Measurements from ENCODE around the gene TMCC1.

DNA sequence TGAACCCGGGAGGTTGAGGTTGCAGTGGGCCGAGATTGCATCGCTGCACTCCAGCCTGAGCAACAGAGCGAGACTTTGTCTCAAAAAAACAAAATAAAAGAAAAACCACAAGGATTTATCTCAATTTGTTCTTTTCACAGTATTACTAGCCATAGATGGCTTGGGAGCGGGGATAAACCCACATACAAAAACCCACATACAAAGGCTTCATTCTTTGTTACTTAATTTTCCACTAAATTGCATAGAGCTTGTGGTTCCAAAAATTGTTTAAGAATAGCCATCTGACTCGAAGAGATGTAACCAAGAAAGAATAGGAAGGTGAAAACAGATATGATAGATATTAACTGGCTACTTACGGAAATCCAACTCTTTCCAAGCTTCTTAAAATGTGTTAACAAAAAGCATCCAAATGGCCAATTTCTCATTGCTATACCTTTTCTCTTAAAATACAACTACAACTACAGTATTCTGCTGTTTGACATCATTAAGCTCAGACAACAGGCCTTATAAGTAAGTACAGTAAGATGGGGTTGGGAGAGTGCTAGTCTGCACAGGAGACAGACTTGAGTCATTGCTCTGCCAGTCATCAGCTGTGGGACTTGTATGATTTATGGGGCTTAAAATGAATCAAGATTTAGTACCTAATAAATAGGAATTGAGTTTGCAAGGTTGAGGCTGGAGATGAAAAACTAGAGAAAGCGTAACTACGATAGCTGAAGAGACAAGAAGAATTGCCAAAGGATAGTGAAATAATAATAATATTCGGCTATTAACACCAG lies 190.4 kb downstream of the TMCC1 start:
- TF ChIP-seq, protein P1, sequence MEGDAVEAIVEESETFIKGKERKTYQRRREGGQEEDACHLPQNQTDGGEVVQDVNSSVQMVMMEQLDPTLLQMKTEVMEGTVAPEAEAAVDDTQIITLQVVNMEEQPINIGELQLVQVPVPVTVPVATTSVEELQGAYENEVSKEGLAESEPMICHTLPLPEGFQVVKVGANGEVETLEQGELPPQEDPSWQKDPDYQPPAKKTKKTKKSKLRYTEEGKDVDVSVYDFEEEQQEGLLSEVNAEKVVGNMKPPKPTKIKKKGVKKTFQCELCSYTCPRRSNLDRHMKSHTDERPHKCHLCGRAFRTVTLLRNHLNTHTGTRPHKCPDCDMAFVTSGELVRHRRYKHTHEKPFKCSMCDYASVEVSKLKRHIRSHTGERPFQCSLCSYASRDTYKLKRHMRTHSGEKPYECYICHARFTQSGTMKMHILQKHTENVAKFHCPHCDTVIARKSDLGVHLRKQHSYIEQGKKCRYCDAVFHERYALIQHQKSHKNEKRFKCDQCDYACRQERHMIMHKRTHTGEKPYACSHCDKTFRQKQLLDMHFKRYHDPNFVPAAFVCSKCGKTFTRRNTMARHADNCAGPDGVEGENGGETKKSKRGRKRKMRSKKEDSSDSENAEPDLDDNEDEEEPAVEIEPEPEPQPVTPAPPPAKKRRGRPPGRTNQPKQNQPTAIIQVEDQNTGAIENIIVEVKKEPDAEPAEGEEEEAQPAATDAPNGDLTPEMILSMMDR (IDR thresholded peaks at IDR 0.05) = no peak
- TF ChIP-seq ZFX (IDR thresholded peaks at IDR 0.05; ENCODE audit: borderline replicate concordance) = no peak

Measured in 22Rv1 (cell line).